Fibroblast of villous mesenchyme (primary cell): ENCODE measurements around the gene KIAA1217. TPM values are rescaled to one million over a fixed set of nuclear protein-coding genes. Genes with fewer than 3 reads are reported as not detected.

Experiments
- DNase-seq: peaks from one replicate; pipeline ENCODE4 v3.0.0-alpha.2; 2010; ENCODE audit warnings: low read depth
- H3K4me3 ChIP-seq: 2 replicates; pipeline ENCODE4 v1.5.1; 2011; ENCODE audit warnings: low read depth, mild to moderate bottlenecking, low read length
- CTCF ChIP-seq: IDR thresholded peaks from 2 replicates; pipeline ENCODE4 v1.5.1; 2012; ENCODE audit warnings: low read depth, mild to moderate bottlenecking, low read length; ENCODE audit not compliant: insufficient read depth
- total RNA-seq: library from RNA; depleted of rRNA; stranded (reverse); fragments of >200 nt; gene quantifications from 2 replicates; pipeline ENCODE4 v1.2.3, GENCODE V29; 2012

The KIAA1217 gene
- total RNA-seq, 1 donor, result 0.86 TPM

GRCh38 chr10:24310104-24310503 is 101.2 kb downstream of the KIAA1217 start:
- TF ChIP-seq CTCF, result no peak
- no peak overlapping the region for H3K4me3 ChIP-seq
- DNase-seq, result no peak

- TF ChIP-seq CTCF, result no peak
- no peak overlapping the region for H3K4me3 ChIP-seq
Measured at GRCh38 chr10:24311888-24312287, 103.0 kb downstream of the KIAA1217 start.

GRCh38 chr10:24313283-24313682 is 104.3 kb downstream of the KIAA1217 start:
- no peak for TF ChIP-seq CTCF

More at GRCh38 chr10:24311888-24312287, 103.0 kb downstream of the KIAA1217 start:
- DNase-seq, result no peak

GRCh38 chr10:24315211-24315610 is 106.3 kb downstream of the KIAA1217 start:
- DNase-seq, result no peak
- no peak overlapping the region for H3K4me3 ChIP-seq
- no peak for TF ChIP-seq CTCF

More at GRCh38 chr10:24313283-24313682, 104.3 kb downstream of the KIAA1217 start:
- H3K4me3 ChIP-seq, result no peak overlapping the region
- no peak for DNase-seq

GRCh38 chr10:24318517-24318916 is 109.6 kb downstream of the KIAA1217 start:
- DNase-seq, result no peak
- TF ChIP-seq CTCF, result no peak

GRCh38 chr10:24320373-24320772 is 111.4 kb downstream of the KIAA1217 start:
- H3K4me3 ChIP-seq, result no peak overlapping the region
- DNase-seq, result no peak
- TF ChIP-seq CTCF, result no peak

More at GRCh38 chr10:24318517-24318916, 109.6 kb downstream of the KIAA1217 start:
- H3K4me3 ChIP-seq, result no peak overlapping the region

- TF ChIP-seq CTCF, result no peak
- no peak for DNase-seq
- no peak overlapping the region for H3K4me3 ChIP-seq
Measured at GRCh38 chr10:24324651-24325050, 115.7 kb downstream of the KIAA1217 start.
